NCI-H524 treated with DMSO at 0.1 percent for 48 hours (cell line): ENCODE measurements around the gene SPTB.
"Not testable (repeated sequence)": the region's sequence is repeated elsewhere in the genome, so short reads cannot be mapped to it uniquely, and the experiment has no call there.

Source experiments
- DNase-seq: peaks from one replicate; lab custom pipeline; 2025; lab: John Stamatoyannopoulos, UW

Gene SPTB

DNA sequence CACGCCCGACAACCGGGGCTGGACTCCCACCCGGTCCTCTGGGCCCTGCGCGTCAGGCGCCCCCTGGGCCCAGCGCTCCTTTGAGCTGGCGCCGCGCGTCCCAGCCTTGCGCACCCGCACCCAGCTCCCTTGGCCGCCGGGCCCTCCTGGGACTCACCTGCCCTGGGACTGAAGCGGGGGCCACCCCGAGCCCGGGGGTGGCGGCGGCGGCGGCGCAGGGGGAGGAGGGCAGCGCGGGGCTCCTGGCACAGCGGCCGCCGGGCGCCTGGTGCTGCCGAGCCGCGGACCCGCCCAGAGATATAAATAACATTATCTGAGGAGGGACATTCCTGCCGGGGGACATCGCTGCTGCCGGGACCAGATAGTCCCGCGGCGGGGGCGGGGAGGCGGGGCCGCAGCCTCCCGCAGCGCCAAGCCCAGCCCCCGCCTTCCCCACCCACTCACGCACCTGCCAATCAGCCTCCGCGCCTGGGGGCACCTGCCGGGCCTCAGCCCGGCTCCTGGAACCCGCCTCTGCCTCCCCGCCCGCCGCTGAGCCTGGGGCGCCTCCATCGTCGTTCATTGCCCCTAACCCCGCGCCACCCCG is at the start of gene SPTB:
TSS of gene SPTB (minus strand) at position 273 of the 586 bp plus-strand sequence. CDS start 56,813 bp downstream, outside the sequence.
- no peak for DNase-seq

DNA sequence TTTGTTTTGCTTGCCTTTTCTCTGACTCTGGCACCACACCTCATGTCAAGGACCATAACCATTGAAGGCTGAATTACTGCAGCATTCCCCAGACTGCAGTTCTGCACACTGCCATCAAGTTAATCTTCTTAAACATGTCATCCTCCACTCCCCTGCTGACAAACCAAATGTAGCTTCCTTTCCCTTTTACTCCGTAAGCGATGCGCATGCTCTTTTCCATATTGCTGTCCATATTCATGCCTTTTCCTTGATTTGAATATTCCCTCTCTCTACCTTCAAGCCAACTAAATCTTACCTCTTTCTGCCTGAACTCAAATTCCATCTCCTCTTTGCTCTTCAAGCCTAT is 49.3 kb upstream of the SPTB start:
- DNase-seq, result no peak

DNA sequence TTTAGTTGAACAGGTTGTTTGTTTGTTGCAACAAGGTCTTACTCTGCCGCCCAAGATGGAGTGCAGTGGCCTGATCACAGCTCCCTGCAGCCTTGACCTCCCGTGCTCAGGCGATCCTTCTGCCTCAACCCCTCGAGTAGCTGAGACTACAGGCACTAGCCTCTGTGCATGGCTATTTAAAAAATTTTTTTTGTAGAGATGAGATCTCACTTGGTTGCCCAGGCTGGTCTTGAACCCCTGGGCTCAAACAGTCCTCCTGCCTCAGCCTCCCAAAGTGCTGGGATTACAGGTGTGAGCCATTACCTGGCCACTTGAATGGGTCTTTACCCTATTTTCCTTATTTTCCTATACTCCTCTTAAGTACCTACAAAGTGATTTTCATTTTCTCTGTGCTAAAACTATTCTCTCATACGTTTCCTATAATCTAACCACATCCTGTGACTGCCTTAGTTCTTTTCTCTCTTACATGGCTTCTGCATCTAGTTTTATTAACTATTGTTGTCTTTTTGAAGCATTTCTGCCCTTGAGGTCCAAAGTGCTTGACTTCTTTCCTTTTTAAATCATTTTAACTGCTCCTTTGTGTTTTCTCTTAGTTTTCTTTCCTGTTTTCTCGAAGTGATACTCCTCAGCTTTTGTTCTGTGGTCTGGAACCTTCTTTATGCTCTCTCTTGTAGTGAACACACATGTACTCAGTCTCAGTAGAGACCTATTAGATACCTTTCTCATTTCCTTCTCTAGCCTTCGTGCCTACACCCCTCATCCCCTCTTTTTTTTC is 48.7 kb upstream of the SPTB start:
- DNase-seq, result no peak

DNA sequence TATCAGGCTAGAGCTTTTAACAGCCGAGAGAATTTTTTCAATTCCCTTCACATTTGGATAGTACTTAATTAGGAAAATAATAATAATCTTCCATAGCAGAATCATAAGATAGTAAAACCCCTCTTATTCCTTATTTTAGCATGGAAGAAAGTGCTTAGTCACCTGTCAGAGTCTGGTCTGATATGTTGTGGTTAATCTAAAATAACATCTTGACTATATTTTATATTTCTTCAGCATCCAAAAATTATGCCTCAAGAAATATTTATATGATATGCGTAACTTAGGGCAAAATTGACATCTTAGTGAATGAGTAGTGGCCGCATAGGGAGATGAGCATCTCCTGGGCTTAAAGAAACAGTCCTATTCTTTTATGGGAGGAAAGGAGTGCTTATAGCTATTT is 47.3 kb upstream of the SPTB start:
- DNase-seq, result no peak

DNA sequence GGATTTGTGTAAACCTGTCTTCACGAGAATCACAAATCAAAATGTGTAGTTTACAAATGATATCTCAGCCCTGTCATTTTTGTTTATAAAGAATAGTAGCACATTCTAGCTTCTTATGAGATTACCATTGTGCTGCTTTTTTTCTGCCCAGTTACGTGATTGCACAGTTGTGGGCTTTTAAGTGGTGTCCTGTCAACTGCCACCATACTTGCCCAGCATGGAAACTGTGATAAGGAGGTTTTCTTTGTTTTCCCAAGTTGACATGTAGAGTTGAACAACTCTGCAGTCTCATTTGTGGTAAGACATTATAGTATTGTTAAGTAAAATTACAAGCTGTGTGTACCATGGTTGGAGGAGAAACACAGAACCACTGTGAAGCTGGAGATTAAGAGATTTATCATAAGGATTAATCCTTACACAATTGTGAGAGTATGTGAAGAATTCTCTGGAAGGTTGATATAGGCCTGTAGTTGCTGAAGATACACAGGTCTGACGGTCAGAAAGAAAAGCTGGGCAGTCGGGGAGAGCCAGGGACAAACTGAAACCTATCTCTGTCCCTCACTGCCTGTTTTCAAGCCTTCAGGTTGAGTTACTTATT is 46.8 kb upstream of the SPTB start:
- DNase-seq, result no peak

DNA sequence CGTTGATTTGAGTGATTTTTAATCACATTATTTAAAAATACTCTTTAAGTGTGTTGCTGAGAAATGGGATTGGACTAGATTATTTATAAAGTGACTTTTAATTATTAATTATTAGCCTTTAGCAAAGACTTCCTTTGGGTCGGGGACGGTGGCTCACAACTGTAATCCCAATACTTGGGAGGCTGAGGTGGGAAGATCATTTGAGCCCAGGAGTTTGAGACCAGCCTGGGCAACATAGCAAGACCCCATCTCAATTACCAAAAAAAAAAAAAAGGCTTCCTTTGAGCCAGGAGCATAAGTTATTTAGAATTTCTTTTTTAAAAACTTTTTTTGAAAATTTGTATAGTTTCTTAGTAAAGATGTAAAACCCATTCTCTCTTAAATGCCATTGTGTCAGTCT is 43.3 kb upstream of the SPTB start:
- no peak for DNase-seq

DNA sequence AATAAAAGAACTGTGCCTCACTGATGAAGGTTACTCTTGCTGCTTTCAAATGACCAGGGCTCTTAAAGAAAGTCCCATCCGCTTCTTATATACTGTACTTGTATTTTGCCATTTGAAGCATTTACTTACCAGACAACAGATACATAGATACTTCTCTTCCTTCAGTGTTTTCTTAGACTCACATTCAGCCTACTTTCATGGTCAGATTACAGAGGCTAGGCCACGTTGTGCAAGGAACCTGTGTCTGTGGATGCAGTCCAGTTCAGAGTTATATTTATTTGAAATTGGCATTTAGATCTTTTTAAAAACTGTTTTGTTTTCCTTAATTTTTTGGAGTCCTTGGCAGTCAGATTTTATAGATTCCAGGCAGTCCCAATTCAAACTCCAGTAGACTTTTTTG is 40.8 kb upstream of the SPTB start:
- no peak for DNase-seq

DNA sequence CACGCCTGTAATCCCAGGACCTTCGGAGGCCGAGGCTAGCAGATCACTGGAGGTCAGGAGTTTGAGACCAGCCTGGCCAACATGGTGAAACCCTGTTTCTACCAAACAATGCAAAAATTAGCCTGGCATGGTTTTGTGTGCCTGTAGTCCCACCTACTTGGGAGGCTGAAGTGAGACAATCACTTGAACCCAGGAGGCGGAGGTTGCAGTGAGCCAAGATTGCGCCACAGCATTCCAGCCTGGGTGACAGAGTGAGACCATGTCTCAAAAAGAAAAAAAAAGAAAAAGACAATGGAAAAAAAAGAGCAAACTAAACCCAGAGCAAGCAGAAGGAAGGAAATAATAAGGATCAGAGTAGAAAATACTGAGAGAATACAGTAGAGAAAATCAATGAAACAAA is 39.9 kb upstream of the SPTB start:
- DNase-seq, result no peak

DNA sequence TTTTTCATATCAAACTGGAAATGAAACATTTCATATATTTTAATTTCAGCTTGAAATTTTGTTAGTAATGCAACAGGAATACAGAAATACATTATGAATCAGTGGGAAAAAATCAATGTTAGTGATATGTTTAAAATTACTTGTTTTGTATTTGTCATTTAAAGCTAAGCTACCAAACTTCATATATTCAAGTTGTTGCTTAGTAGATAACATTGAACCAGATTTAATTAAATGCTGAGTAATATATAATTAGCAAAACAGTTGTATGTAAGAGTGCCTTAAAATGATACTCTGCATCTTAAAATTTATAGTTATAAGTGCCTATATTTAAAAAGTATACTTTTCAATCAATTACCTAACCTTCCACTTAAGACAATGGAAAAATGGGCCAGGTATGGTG is 39.5 kb upstream of the SPTB start:
- DNase-seq, result no peak

DNA sequence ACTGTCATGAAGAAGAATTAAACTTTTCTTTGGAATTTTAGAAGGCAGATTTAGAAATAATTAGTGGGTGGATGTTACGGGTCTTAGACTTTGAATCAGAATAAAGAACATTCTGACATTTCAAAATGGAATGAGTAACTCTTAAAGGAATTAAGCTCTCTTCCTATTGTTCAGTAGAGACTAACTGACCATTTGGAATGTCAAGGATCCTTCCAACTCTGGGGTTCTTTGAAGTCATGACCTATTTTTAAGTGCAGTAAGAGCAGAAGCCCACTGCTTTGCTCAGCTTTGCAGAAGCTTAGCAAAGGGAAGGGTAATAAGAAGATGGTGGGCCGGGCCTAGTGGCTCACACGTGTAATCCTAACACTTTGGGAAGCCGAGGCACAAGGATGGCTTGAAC is 38.5 kb upstream of the SPTB start:
- DNase-seq, result no peak

DNA sequence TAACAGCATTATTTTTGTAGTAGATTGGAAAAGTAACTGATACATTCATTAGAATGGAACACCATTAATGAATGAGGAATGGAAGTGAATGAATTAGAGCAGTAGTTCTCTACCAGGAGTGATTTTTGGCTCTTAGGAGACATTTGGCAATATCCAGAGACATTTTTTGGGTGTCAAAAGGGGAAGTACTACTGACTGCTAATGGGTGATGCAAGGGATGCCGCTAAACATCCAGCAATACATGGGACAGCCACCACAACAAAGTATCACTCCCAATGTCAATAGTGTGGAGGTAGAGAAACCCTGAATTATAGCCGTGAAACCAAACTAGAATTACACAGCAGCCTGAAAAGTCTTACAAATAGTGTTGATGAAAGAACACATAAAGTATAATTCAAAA is 36.1 kb upstream of the SPTB start:
- DNase-seq, result no peak

DNA sequence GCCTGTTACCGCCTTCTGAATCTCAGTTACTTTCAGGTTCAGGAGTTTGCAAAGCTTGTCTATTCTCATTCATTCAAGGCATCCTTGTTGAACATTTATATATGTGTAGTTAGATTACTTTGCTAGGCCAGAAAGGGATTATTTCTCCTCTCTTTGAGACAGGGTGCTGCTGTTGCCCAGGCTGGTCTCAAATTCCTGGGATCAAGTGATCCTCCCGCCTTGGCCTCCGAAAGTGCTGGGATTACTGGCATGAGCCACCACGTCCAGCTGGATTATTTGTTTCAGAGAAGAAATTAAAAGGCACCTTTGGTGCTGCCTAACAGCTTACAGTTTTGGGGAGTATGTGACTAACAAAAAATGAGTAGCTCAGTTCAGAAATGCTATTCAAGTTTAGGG is 35.3 kb upstream of the SPTB start:
- DNase-seq, result no peak

DNA sequence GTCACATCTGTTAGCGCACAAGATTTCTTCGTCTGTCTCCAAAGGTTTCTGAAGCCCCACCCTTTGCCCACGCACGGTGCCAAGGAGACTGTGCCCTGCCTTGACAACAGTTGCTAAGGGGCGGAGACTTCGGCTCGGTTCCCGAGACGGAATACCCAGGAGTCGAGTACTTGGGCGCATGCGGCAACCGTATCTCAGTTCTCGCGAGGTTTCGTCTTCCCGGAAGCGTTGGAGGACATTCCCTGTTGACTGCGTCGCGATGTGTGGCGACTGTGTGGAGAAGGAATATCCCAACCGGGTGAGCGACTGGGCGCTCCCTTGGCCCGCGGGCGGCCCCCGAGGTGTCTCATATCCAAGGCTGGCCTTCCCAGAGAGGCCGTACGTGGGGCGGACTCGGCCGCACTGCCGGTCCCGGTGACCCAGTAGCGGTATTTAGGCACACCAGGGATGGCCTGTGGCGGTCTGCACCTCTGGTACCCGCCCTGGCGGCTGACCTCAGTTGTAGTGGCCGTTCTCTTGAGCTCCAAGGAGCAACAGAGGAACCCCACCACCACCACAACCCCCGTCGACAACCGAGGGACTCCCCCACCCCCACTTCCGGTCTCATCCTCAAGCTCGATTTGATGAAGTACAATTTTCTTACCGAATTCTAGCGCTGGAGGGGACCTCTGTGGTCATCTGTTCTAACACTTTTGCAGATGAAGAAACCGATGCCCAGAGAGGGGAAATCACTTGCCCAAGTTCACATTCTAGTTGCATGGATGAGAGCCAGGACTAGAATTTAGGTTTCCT is 34.7 kb upstream of the SPTB start, which contains the start of gene CHURC1:
TSS of gene CHURC1 (plus strand) at position 219 of the 792 bp plus-strand sequence. CDS start at position 260, 41 bp downstream.
- DNase-seq, result peak; percentile 99

DNA sequence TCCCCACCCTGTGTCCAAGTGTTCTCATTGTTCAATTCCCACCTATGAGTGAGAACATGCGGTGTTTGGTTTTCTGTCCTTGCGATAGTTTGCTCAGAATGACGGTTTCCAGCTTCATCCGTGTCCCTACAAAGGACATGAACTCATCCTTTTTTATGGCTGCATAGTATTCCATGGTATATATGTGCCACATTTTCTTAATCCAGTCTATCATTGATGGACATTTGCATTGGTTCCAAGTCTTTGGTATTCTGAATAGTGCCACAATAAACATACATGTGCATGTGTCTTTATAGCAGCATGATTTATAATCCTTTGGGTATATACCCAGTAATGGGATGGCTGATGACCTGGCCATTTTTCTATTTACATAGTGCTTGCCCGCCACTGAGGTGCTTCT is 33.8 kb upstream of the SPTB start:
- not testable (repeated sequence) for DNase-seq

DNA sequence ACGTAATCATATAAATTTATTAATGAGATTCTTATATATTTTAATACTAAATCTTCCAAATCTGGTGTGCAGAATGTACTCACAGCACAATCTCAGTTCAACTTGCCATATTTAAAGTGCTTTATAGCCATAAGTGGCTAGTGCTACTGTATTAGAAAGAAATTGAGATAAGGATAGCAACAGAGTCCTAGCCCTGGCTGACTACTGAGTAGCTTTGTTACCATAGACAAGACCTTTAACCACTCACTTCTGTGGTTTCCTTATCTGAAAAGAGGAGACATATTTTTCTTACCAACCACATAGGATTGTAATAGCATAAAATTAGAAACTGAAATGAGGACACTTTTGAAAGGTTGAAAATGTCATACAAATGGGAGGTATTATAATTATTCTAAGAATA is 32.6 kb upstream of the SPTB start:
- DNase-seq, result no peak

DNA sequence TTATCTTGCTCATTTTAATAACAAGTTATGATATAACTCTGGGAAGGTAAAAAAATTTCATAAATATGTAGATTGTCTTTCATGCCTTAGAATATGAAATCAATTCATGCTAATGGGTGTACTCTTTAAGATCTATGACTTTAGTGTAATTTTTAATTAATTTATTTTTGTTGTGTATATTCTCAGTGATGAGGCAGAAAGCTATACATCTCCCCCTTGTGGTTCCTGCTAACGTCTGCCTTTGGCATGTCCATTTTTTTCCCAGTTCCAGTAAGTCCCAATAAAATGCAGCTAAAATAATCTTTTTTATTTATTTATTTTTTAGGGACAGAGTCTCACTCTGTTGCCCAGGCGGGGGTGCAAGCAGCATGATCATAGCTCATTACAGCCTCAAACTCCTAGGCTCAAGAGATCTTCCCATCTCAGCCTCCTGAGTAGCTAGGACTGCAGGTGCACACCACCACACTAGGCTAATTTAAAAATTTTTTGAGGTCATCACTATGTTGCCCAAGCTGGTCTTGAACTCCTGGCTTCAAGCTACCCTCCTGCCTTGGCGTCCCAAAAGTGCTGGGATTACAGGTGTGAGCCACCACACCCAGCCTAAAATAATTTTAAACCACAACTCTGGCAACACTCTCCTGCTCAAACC is 31.3 kb upstream of the SPTB start:
- DNase-seq, result peak; percentile 13

DNA sequence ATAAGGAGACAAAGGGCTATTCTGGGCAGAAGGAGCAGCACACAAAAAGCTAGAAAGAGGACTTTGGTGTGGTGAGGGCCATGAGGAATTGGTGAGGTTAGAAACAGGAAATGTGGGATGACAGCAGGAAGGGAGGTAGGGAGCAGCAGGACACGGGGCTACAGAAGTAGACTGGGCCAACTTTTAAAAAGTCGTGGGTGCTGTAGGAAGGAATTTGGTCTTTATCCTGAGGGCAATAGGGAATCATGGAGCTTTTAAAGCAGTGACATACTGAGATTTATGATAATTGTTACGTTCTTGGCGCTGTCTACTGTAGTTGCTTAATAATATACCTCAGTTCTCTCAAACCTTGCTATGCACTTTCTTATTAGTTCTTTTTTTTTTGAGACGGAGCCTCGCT is 26.3 kb upstream of the SPTB start:
- DNase-seq, result no peak

DNA sequence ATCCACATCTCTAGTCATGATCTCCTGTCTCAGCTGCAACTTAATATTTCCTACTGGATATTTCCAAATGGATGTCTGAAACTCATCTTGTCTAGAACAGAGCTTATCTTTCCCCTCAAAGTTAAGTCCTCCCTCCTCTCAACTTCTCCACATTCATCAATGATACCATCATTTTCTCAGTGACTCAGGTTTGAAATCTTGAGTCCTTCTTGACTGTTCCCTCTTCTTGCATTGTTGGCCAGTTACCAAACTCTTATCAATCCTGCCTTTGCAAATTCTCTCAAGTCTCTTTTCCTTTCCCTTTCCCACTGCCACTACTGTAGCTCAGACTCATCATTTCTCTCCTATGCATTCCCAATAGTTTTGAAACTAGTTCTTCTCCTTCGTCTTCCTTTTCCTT is 20.3 kb upstream of the SPTB start:
- no peak for DNase-seq

DNA sequence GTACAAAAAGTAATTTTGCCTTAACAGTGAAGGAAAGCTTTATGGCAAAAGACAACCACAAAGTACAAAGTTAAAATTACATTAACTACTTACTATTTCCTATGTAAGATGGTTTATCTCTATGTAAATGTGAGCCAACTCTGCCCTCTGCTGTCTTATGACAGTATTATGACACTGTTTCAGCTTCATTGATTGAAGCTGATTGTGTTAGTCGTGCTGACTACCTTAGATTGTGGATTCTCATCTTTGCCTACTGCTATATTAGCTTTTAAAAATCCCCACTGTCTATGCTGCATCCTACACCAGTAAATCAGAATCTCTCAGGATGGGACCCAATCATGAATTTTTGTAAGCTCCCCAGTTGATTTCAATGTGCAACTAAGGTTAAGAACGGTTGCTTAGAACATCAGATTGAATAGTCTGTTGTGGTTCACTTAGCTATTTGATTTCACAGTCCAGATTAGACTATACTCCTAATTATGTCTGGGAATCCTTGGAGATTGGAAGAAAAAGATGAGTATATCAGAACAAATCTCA is 12.2 kb upstream of the SPTB start:
- peak; percentile 89 for DNase-seq

DNA sequence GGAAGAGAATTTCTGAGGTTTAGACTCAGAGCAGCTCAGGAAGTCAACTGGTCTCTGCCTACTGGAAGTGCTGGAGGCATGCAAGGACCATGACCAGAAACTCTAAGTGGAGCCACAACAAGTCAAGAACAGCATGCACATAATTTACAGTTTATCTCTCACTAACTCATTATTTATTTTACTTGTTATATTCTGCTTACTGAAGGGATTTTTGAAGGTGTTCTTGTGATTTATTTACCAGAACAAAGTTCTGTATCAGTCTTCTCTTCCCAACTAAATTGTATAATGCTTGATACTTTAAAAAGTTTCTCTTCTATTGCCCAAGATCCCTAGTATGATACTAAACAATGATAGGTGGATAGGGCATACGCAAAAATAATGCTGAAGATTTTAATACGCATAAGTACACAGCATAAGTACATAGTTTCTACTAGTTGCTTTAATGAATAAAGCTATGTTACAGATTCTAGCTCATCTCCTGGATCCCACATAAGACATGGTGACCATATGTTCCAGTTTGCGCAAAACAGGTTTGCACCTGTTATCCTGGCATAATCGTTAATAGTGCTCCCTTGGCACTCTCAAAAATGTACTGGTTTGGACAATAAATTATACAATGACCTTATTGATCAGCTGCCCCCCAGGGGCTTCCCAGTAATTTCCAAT is 11.6 kb upstream of the SPTB start:
- peak; percentile 89 for DNase-seq

DNA sequence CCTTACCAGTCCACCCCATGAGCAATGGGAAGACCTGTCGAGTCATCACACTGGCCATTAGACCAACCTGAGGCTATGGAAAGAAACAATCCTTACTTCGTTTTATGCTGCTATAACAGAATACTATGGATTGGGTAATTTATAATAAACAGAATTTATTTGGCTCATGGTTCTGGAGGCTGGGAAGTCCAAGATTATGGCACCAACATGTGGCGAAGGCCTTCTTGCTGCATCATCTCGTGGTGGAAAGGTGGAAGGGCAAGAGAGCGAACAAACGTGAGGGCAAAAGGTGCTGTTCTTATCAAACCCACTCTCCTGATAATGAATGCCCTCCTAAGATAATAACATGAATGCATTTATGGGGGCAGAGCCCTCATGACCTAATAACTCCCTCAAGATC is 9.6 kb upstream of the SPTB start:
- no peak for DNase-seq
